OCI-LY7 (cell line): ENCODE measurements around the gene COL16A1.

Experiments used
- CTCF ChIP-seq: fragments of 200-600 bp; sonication (generic); conservative IDR thresholded peaks from 2 replicates; pipeline ENCODE4 v1.5.1; 2014; ENCODE audit warnings: mild to moderate bottlenecking, antibody characterized with exemption, low read length, moderate library complexity, mixed read lengths
- EZH2phosphoT487 ChIP-seq: fragments of 200-600 bp; sonication (generic); IDR thresholded peaks from 2 replicates; pipeline ENCODE4 v1.6.1; 2018; ENCODE audit warnings: low read depth, borderline replicate concordance, mild to moderate bottlenecking, mixed run types, antibody characterized with exemption, low read length, moderate library complexity, mixed read lengths

- no peak for TF ChIP-seq CTCF
- no peak for TF ChIP-seq EZH2phosphoT487
These were observed 45.8 kb downstream of the COL16A1 start for GRCh38 chr1:31657972-31658510.
